GM19463 (cell line): ENCODE measurements around the gene P4HB.

Source experiments
- ATAC-seq: cut with Tn5 transposase; IDR thresholded peaks from one replicate; pipeline ENCODE4 v1.9.1; 2021; ENCODE audit warnings: mild to moderate bottlenecking, moderate library complexity; ENCODE audit not compliant: unreplicated experiment

The P4HB gene

GRCh38 chr17:81833160-81833920 is 27.0 kb downstream of the P4HB start, which contains the start of gene MCRIP1:
Gene MCRIP1, minus strand, starts transcription at chr17:81833291. Its CDS starts 8,785 bp downstream, at chr17:81824506.
- peak; percentile 78 for ATAC-seq

GRCh38 chr17:81832608-81833159 is 27.7 kb downstream of the P4HB start:
- ATAC-seq = peak; percentile 16

GRCh38 chr17:81831957-81832607 is 28.3 kb downstream of the P4HB start:
- ATAC-seq = no peak

GRCh38 chr17:81831563-81831956 is 28.8 kb downstream of the P4HB start:
- ATAC-seq = no peak

- ATAC-seq = no peak
Observed at GRCh38 chr17:81829858-81830257, 30.5 kb downstream of the P4HB start.

- ATAC-seq = no peak
Observed at GRCh38 chr17:81828656-81829055, 31.7 kb downstream of the P4HB start.

- ATAC-seq = no peak
Observed at GRCh38 chr17:81825841-81826466, 34.4 kb downstream of the P4HB start.

- ATAC-seq = no peak
Observed at GRCh38 chr17:81824595-81824994, 35.7 kb downstream of the P4HB start.

- no peak for ATAC-seq
Observed at GRCh38 chr17:81823820-81824550, 36.4 kb downstream of the P4HB start.

GRCh38 chr17:81822996-81823819 is 37.1 kb downstream of the P4HB start:
- no peak for ATAC-seq

GRCh38 chr17:81822312-81822637 is 38.1 kb downstream of the P4HB start:
- no peak for ATAC-seq

GRCh38 chr17:81821603-81822311 is 38.6 kb downstream of the P4HB start:
- ATAC-seq = no peak

- no peak for ATAC-seq
Observed at GRCh38 chr17:81821147-81821546, 39.2 kb downstream of the P4HB start.

GRCh38 chr17:81819708-81820107 is 40.6 kb downstream of the P4HB start:
- ATAC-seq = no peak

GRCh38 chr17:81817758-81818147 is 42.6 kb downstream of the P4HB start:
- no peak for ATAC-seq

- ATAC-seq = no peak
Observed at GRCh38 chr17:81815646-81815986, 44.7 kb downstream of the P4HB start.

- no peak for ATAC-seq
Observed at GRCh38 chr17:81814748-81815645, 45.3 kb downstream of the P4HB start.

GRCh38 chr17:81813861-81814683 is 46.3 kb downstream of the P4HB start:
- ATAC-seq = no peak
